CD4-positive, alpha-beta T cell (primary cell): Measurements from ENCODE around the gene SDC4. TPM values are rescaled to one million over a fixed set of nuclear protein-coding genes. Genes with fewer than 3 reads are reported as not detected.

Experiments used
- ATAC-seq: fragments of 200-7000 bp; cut with Tn5 transposase; one replicate; pipeline ENCODE4 v1.10.0; 2022; ENCODE audit warnings: mild to moderate bottlenecking; ENCODE audit not compliant: poor library complexity
- CTCF ChIA-PET: fragments of 350-600 bp; sonication (Branson Sonifier 250); formaldehyde crosslinking; loops from one replicate; lab custom pipeline; 2021; ENCODE audit warnings: antibody characterized with exemption, inconsistent platforms; lab: Charles Lee
- POLR2A ChIA-PET: fragments of 350-600 bp; sonication (Branson Sonifier 250); formaldehyde crosslinking; loops from one replicate; lab custom pipeline; 2021; ENCODE audit warnings: antibody characterized with exemption, inconsistent platforms; lab: Charles Lee
- DNase-seq, 14 experiments: peaks; one replicate each; pipeline ENCODE4 v3.0.0-alpha.2; 2013 to 2020; ENCODE audit warnings: mixed read lengths in 2 of 14
- H3K27ac ChIP-seq, 2 donors: one replicate each; pipeline versions ENCODE4 v1.5.1 to v1.7.0; 2013; ENCODE audit warnings: low read length in 2 of 2, low read depth in 1 of 2, mild to moderate bottlenecking in 1 of 2
- H3K27me3 ChIP-seq, 2 experiments: 1 replicate in 1 of 2; 2 replicates in 1 of 2; pipeline versions ENCODE4 v1.6.1 to v1.7.0; 2013; ENCODE audit warnings: low read length in 2 of 2, control low read depth in 1 of 2, mild to moderate bottlenecking in 1 of 2, moderate library complexity in 1 of 2; ENCODE audit not compliant: insufficient read depth in 2 of 2, control insufficient read depth in 1 of 2
- H3K36me3 ChIP-seq: one replicate; pipeline ENCODE4 v1.6.1; 2013; ENCODE audit warnings: low read length, control low read depth; ENCODE audit not compliant: insufficient read depth
- H3K4me1 ChIP-seq: one replicate; pipeline ENCODE4 v1.6.1; 2013; ENCODE audit warnings: low read length, control low read depth; ENCODE audit not compliant: insufficient read depth
- H3K4me3 ChIP-seq: one replicate; pipeline ENCODE4 v1.5.1; 2013; ENCODE audit warnings: mild to moderate bottlenecking, low read length, moderate library complexity
- H3K9me3 ChIP-seq, 2 experiments: 1 replicate in 1 of 2; 2 replicates in 1 of 2; pipeline versions ENCODE4 v1.6.1 to v1.7.0; 2013; ENCODE audit warnings: low read length in 2 of 2, mild to moderate bottlenecking in 2 of 2, control low read depth in 1 of 2, moderate library complexity in 1 of 2; ENCODE audit not compliant: control insufficient read depth in 1 of 2, insufficient read depth in 1 of 2
- H3K27ac Mint-ChIP-seq: one replicate; pipeline ENCODE4 v1.8.0; 2020; ENCODE audit warnings: mixed read lengths
- H3K27me3 Mint-ChIP-seq: one replicate; pipeline ENCODE4 v1.8.0; 2021; ENCODE audit warnings: mixed read lengths
- H3K36me3 Mint-ChIP-seq: one replicate; pipeline ENCODE4 v1.8.0; 2021; ENCODE audit warnings: low read depth, mixed read lengths
- H3K4me1 Mint-ChIP-seq: one replicate; pipeline ENCODE4 v1.8.0; 2021; ENCODE audit warnings: low read depth, mixed read lengths
- H3K4me3 Mint-ChIP-seq: one replicate; pipeline ENCODE4 v1.8.0; 2020; ENCODE audit warnings: mild to moderate bottlenecking, mixed read lengths
- H3K9me3 Mint-ChIP-seq: one replicate; pipeline ENCODE4 v1.8.0; 2020; ENCODE audit warnings: mixed read lengths
- intact Hi-C, 2 experiments: fragments of 100-400 bp; cut with DNase I in 1 of 2; cut with micrococcal nuclease in 1 of 2; formaldehyde crosslinking; loops; one replicate each; pipeline versions ENCODE4 v1.15.1 to v1.9.0; 2023 to 2025; cut with DNase I, micrococcal nuclease
- polyA plus RNA-seq, 2 donors: library from polyadenylated mRNA; unstranded; fragments of 120-200 nt; gene quantifications; one replicate each; pipeline ENCODE4 v1.2.1, GENCODE V29; 2013
- total RNA-seq, 174 experiments: library from RNA in 2 of 174; stranded (reverse) in 2 of 174; gene quantifications; one replicate each; pipeline ENCODE4 v1.2.3 and lab custom pipeline; 2021 to 2026
- TF ChIP-seq, protein P1 (sequence below): fragments of 200-600 bp; IDR thresholded peaks from one replicate; pipeline ENCODE4 v1.8.0; 2022; ENCODE audit warnings: antibody characterized with exemption, mild to moderate bottlenecking

SDC4 gene, protein sequence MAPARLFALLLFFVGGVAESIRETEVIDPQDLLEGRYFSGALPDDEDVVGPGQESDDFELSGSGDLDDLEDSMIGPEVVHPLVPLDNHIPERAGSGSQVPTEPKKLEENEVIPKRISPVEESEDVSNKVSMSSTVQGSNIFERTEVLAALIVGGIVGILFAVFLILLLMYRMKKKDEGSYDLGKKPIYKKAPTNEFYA
- total RNA-seq (1 to 10 TPM; 1.0 to 1.1 TPM), total RNA-seq (lab: John Stamatoyannopoulos, UW) (1.6 to 314 (median 9.3) reads per million in 172 experiments)
- 2.0 TPM for polyA plus RNA-seq (2013, experiment 1 of 2)
- 1.6 TPM for polyA plus RNA-seq (2013, experiment 2 of 2)

DNA sequence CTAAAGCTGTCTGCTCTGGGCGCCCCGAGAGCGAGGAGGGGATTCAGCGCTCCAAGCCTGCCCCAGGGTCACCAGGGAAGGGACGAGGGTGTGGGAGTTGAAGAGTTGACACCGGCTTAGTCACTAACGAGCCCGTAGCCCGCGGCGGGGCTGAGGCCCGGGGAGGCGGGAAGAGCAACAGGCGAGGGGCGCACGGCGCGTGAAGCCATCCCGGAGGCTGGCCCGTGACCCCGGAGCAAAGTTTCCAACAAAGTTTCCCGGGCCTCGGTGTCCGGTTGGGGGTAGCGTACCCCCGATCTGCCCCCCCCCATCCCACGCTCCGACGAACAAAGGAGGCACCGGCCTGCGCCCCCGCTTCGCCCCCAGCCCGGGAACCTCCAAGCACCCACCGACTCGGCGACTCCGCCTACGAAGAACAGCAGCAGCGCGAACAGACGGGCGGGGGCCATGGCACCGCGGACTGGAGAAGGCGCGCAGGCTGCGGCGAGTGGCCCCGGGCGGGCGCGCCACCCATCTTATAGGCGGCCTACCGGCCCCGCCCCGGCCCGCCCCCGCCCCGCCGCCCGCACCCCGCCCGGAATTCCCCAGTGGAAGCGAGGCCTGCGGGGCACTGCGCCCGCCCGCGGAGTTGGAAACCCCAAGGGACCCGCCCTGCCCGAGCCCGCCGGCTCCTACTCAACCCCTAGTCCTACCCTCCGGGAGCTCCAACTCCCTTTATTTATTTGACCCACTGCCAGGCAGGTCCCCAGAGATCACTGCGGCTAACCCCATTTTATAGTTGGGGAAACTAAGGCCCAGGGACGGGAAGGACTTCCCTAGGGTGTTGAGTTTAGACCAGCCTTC, at the start of gene SDC4:
Gene SDC4 (minus strand): TSS at position 489 of the 843 bp plus-strand sequence. CDS start 40 bp downstream, at position 449.
- H3K4me3 ChIP-seq: peak within 1 kb of the TSS; percentile 67
- no peaks in the 10 kb centered on the region for H3K36me3 ChIP-seq
- Mint-ChIP-seq H3K27ac (no peak within 1 kb of the TSS), H3K4me1 (peaks cover 7% of the 10 kb centered on the region), H3K4me3 (peak within 1 kb of the TSS; percentile 86), H3K27me3 (peaks cover 4% of the 10 kb centered on the region), H3K9me3 (no peaks in the 10 kb centered on the region), H3K36me3 (no peaks in the 10 kb centered on the region)
- no peak within 1 kb of the TSS for H3K27ac ChIP-seq
- CTCF ChIA-PET: interaction anchor here (1.0 to 2.8 kb wide), 5 partner anchors 15 to 89 kb away, joined by 3 to 8 read pairs (median 5); partner anchors contain the start of gene SYS1
- intact Hi-C loops: no loop called here
- DNase-seq (peak in 13 of 14 experiments; percentile 16 to 87 (median 40)), ATAC-seq (peak; percentile 85)
- H3K27me3 ChIP-seq: no peaks in the 10 kb centered on the region
- POLR2A ChIA-PET: interaction anchor here (0.8 to 1.2 kb wide), 2 partner anchors 14 to 26 kb away, joined by 3 to 6 read pairs; partner anchors contain the start of gene SYS1
- TF ChIP-seq, protein P1, sequence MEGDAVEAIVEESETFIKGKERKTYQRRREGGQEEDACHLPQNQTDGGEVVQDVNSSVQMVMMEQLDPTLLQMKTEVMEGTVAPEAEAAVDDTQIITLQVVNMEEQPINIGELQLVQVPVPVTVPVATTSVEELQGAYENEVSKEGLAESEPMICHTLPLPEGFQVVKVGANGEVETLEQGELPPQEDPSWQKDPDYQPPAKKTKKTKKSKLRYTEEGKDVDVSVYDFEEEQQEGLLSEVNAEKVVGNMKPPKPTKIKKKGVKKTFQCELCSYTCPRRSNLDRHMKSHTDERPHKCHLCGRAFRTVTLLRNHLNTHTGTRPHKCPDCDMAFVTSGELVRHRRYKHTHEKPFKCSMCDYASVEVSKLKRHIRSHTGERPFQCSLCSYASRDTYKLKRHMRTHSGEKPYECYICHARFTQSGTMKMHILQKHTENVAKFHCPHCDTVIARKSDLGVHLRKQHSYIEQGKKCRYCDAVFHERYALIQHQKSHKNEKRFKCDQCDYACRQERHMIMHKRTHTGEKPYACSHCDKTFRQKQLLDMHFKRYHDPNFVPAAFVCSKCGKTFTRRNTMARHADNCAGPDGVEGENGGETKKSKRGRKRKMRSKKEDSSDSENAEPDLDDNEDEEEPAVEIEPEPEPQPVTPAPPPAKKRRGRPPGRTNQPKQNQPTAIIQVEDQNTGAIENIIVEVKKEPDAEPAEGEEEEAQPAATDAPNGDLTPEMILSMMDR: no peak
- H3K9me3 ChIP-seq: no peaks in the 10 kb centered on the region
- peaks cover 36% of the 10 kb centered on the region for H3K4me1 ChIP-seq

DNA sequence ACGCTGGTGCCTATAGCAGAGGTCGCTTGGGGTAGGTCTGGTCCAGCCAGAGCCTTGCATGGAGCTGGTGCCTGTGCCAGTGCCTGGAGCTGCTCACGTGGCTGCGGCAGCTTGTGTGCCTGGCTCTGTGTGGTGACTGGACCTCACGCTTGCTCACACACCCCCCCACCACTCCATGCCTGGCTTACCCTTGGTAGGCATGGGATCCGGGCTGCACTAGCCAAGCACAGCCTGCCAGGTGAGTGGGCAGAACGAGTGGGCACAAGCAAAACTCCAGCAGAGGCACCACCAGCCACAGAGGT, 46.8 kb upstream of the SDC4 start:
- H3K27ac Mint-ChIP-seq: no peak overlapping the region
- TF ChIP-seq, protein P1: no peak
- no peak overlapping the region for H3K4me3 Mint-ChIP-seq
- Histone ChIP-seq H3K4me3 (no peak overlapping the region), H3K36me3 (peaks cover 6% of the 10 kb centered on the region), H3K27ac (no peak overlapping the region), H3K4me1 (no peaks in the 10 kb centered on the region), H3K27me3 (no peaks in the 10 kb centered on the region), H3K9me3 (peaks cover 0 to 6% of the 10 kb centered on the region in 2 experiments)
- peaks cover 5% of the 10 kb centered on the region for H3K36me3 Mint-ChIP-seq
- CTCF ChIA-PET: no interaction called here
- H3K27me3 Mint-ChIP-seq: no peaks in the 10 kb centered on the region
- DNase-seq: no peak
- no peak for ATAC-seq
- H3K9me3 Mint-ChIP-seq: peaks cover 6% of the 10 kb centered on the region
- POLR2A ChIA-PET: no interaction called here
- intact Hi-C loops: no loop called here
- no peaks in the 10 kb centered on the region for H3K4me1 Mint-ChIP-seq

DNA sequence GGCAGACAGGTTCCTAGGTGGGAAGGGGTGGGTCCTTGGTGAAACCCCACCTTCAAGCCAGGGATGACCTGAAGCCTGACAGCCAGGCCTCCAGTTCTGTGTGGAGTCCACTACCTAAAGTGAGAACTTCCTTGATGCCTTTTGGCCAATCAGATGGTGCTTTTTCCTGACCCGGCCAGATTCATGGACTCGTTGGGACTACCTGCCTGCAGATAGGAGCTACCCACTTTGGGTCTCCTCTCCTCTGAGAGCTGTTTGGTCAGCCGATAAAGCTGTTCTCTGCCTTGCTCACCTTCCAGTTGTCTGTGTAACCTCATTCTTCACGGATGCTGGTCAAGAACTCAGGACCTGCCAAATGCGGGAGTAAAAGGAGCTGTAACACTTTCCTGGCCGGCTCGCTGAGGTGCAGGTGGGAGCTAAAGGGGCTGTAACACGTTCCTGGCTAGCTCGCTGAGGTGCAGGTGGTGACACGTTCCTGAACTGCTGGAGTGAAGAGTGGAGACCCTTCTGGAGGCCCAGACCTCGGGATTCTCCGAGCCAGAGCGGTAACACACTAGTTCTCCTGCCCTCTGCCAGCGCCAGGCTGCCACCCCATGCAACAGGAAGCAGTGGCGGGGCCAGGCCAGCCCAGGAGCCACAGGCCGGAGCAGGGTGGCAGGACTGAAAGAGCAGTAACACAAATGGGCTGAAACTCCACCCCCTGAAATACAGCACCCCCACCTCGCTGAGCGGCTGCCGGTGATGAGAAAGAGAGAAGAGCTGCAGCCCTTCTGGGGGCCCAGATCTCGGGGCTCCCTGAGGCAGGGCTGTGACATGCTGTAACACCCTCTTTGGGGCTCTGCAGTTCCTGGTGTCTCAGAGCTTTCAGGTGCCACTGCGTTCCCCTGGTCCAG, 46.2 kb upstream of the SDC4 start:
- no peaks in the 10 kb centered on the region for H3K4me1 Mint-ChIP-seq
- ATAC-seq: no peak
- ChIA-PET POLR2A (no interaction called here), CTCF (interaction anchor here (2.4 kb wide), 1 partner anchor 21 kb away, joined by 8 read pairs; no protein-coding TSS in a partner anchor)
- no peaks in the 10 kb centered on the region for H3K27me3 ChIP-seq
- no peak overlapping the region for H3K4me3 ChIP-seq
- peaks cover 0 to under 1% of the 10 kb centered on the region in 2 experiments for H3K9me3 ChIP-seq
- H3K4me3 Mint-ChIP-seq: no peak overlapping the region
- intact Hi-C loops: no loop called here
- no peaks in the 10 kb centered on the region for H3K36me3 Mint-ChIP-seq
- H3K27ac ChIP-seq: no peak overlapping the region
- peaks cover 6% of the 10 kb centered on the region for H3K36me3 ChIP-seq
- DNase-seq: no peak
- H3K27ac Mint-ChIP-seq: no peak overlapping the region
- no peaks in the 10 kb centered on the region for H3K27me3 Mint-ChIP-seq
- H3K9me3 Mint-ChIP-seq: no peaks in the 10 kb centered on the region
- TF ChIP-seq, protein P1: no peak
- H3K4me1 ChIP-seq: no peaks in the 10 kb centered on the region
